SK-N-SH (cell line): ENCODE results near the gene TMCC3. TPM values are rescaled to one million over a fixed set of nuclear protein-coding genes. Genes with fewer than 3 reads are reported as not detected.

Source experiments
- CTCF ChIA-PET: fragments of 300-600, 350-600 bp; formaldehyde crosslinking; extraction: SDS; loops from one replicate; lab custom pipeline; 2021; lab: Yijun Ruan, JAX
- POLR2A ChIA-PET: fragments of 350-600 bp; sonication (Branson Sonifier 250); formaldehyde crosslinking; extraction: SDS; loops from one replicate; lab custom pipeline; 2020; ENCODE audit warnings: antibody characterized with exemption, inconsistent platforms; lab: Yijun Ruan, JAX
- DNase-seq: peaks from one replicate; pipeline ENCODE4 v3.0.0; 2012
- H2AFZ ChIP-seq: fragments of 200-600 bp; sonication (generic); 2 replicates; pipeline ENCODE4 v1.8.1; 2016; ENCODE audit warnings: antibody characterized with exemption, mild to moderate bottlenecking, low read depth
- H3F3A ChIP-seq: fragments of 200-600 bp; sonication (generic); replicated peaks from 2 replicates; pipeline ENCODE3; 2016; ENCODE audit warnings: antibody characterized with exemption, mild to moderate bottlenecking; ENCODE audit not compliant: insufficient read depth
- H3K27ac ChIP-seq, 2 experiments: fragments of 200-500 bp in 1 of 2; fragments of 200-600 bp in 1 of 2; sonication (Bioruptor generic) in 1 of 2; sonication (generic), shearing (Covaris generic) in 1 of 2; 2 replicates each; pipeline versions ENCODE4 v1.5.1 to v1.6.1; 2014 to 2016; ENCODE audit warnings: low read depth in 2 of 2, inconsistent platforms in 1 of 2, low read length in 1 of 2, mild to moderate bottlenecking in 1 of 2, mixed read lengths in 1 of 2
- H3K27me3 ChIP-seq: fragments of 200-600 bp; sonication (generic), shearing (Covaris generic); 2 replicates; pipeline ENCODE4 v1.6.1; 2016; ENCODE audit warnings: mixed run types; ENCODE audit not compliant: insufficient read depth
- H3K36me3 ChIP-seq, 2 experiments: fragments of 200-500 bp in 1 of 2; fragments of 200-600 bp in 1 of 2; sonication (Bioruptor generic) in 1 of 2; sonication (generic) in 1 of 2; replicated peaks in 1 of 2; 2 replicates each; pipeline versions ENCODE3 to v1.5.1; 2014 to 2016; ENCODE audit warnings: low read length in 1 of 2, mild to moderate bottlenecking in 1 of 2; ENCODE audit not compliant: insufficient read depth in 2 of 2, control insufficient read depth in 1 of 2
- H3K4me1 ChIP-seq, 2 experiments: fragments of 200-500 bp in 1 of 2; fragments of 200-600 bp in 1 of 2; sonication (Bioruptor generic) in 1 of 2; sonication (generic), shearing (Covaris generic) in 1 of 2; 2 replicates each; pipeline versions ENCODE4 v1.5.1 to v1.6.1; 2014 to 2016; ENCODE audit warnings: low read depth in 1 of 2, low read length in 1 of 2, mixed run types in 1 of 2; ENCODE audit not compliant: insufficient read depth in 2 of 2, control insufficient read depth in 1 of 2
- H3K4me2 ChIP-seq: fragments of 200-600 bp; sonication (generic), shearing (Covaris generic); 2 replicates; pipeline ENCODE4 v1.6.1; 2017; ENCODE audit warnings: mixed run types
- H3K4me3 ChIP-seq, 2 experiments: fragments of 200-500 bp in 1 of 2; fragments of 200-600 bp in 1 of 2; sonication (Bioruptor generic) in 1 of 2; sonication (generic), shearing (Covaris generic) in 1 of 2; 2 replicates each; pipeline versions ENCODE4 v1.5.1 to v1.8.1; 2014 to 2016; ENCODE audit warnings: low read depth in 2 of 2, inconsistent platforms in 1 of 2, low read length in 1 of 2, mild to moderate bottlenecking in 1 of 2, mixed read lengths in 1 of 2, moderate library complexity in 1 of 2
- H3K79me2 ChIP-seq: fragments of 200-600 bp; sonication (generic); 2 replicates; pipeline ENCODE4 v1.8.1; 2017; ENCODE audit warnings: mild to moderate bottlenecking; ENCODE audit not compliant: insufficient read depth
- H3K9ac ChIP-seq: fragments of 200-600 bp; sonication (generic); 2 replicates; pipeline ENCODE4 v1.6.1; 2017; ENCODE audit warnings: mixed run types
- H3K9me2 ChIP-seq: fragments of 200-600 bp; sonication (generic); 2 replicates; pipeline ENCODE4 v1.6.1; 2017; ENCODE audit warnings: mixed run types
- H3K9me3 ChIP-seq: fragments of 200-600 bp; sonication (generic); 2 replicates; pipeline ENCODE4 v1.6.1; 2017; ENCODE audit warnings: mixed run types, mild to moderate bottlenecking, moderate library complexity
- H4K20me1 ChIP-seq: fragments of 200-600 bp; sonication (generic); 2 replicates; pipeline ENCODE4 v1.6.1; 2017; ENCODE audit warnings: mild to moderate bottlenecking, mixed run types; ENCODE audit not compliant: insufficient read depth
- EZH2phosphoT487 ChIP-seq: fragments of 200-600 bp; sonication (generic); IDR thresholded peaks from 2 replicates; pipeline ENCODE4 v1.6.1; 2017; ENCODE audit warnings: low read depth, mixed run types, mild to moderate bottlenecking, antibody characterized with exemption, moderate library complexity, borderline replicate concordance
- MAX ChIP-seq: IDR thresholded peaks from 2 replicates; pipeline ENCODE4 v1.4.0; 2012; ENCODE audit warnings: low read depth
- MEF2A ChIP-seq: IDR thresholded peaks from 2 replicates; pipeline ENCODE4 v1.4.0; 2012; ENCODE audit warnings: low read depth, borderline replicate concordance
- MXI1 ChIP-seq: IDR thresholded peaks from 2 replicates; pipeline ENCODE4 v1.6.1; 2012; ENCODE audit warnings: mild to moderate bottlenecking, low read depth, low read length, improper control_type of control experiment
- NFIC ChIP-seq: IDR thresholded peaks from 2 replicates; pipeline ENCODE4 v1.4.0; 2012; ENCODE audit warnings: borderline replicate concordance
- PBX3 ChIP-seq: IDR thresholded peaks from 2 replicates; pipeline ENCODE4; 2012
- RXRA ChIP-seq: IDR thresholded peaks from 2 replicates; pipeline ENCODE4 v1.4.0; 2012; ENCODE audit warnings: low read depth, mild to moderate bottlenecking, borderline replicate concordance
- SMC3 ChIP-seq: IDR thresholded peaks from 2 replicates; pipeline ENCODE4 v1.6.1; 2012; ENCODE audit warnings: low read depth, low read length, improper control_type of control experiment
- TAF1 ChIP-seq: IDR thresholded peaks from 2 replicates; pipeline ENCODE4 v1.6.1; 2012; ENCODE audit warnings: low read depth, mild to moderate bottlenecking, low read length, moderate library complexity, borderline replicate concordance
- TEAD4 ChIP-seq: IDR thresholded peaks from 2 replicates; pipeline ENCODE4 v1.4.0; 2012; ENCODE audit warnings: mild to moderate bottlenecking, borderline replicate concordance; ENCODE audit not compliant: insufficient read depth
- YY1 ChIP-seq: IDR thresholded peaks from 2 replicates; pipeline ENCODE4 v1.4.0; 2012; ENCODE audit warnings: low read depth, mild to moderate bottlenecking
- ZBTB33 ChIP-seq: IDR thresholded peaks from 2 replicates; pipeline ENCODE4 v1.4.0; 2012; ENCODE audit warnings: low read depth, borderline replicate concordance
- WGBS: methylation state at CpG from one replicate; pipeline ENCODE4 v1.1.6; 2017; ENCODE audit warnings: low lambda C conversion rate; 5-methylcytosine and 5-hydroxymethylcytosine counted together
- polyA plus RNA-seq, 3 experiments: library from polyadenylated mRNA; depleted of rRNA; stranded (reverse); fragments of >200 nt; gene quantifications; 2 replicates each; pipeline ENCODE4 v1.2.3, GENCODE V29; 2012
- TF ChIP-seq, protein P1 (sequence below): fragments of 200-600 bp; sonication (generic); IDR thresholded peaks from 2 replicates; pipeline ENCODE4 v1.6.1; 2017; ENCODE audit warnings: antibody characterized with exemption, mild to moderate bottlenecking, moderate library complexity

The TMCC3 gene
- polyA plus RNA-seq, 1 of the 3 experiments (the other 2 are of a cell fraction): 0.53 TPM

- TF ChIP-seq, protein P1, sequence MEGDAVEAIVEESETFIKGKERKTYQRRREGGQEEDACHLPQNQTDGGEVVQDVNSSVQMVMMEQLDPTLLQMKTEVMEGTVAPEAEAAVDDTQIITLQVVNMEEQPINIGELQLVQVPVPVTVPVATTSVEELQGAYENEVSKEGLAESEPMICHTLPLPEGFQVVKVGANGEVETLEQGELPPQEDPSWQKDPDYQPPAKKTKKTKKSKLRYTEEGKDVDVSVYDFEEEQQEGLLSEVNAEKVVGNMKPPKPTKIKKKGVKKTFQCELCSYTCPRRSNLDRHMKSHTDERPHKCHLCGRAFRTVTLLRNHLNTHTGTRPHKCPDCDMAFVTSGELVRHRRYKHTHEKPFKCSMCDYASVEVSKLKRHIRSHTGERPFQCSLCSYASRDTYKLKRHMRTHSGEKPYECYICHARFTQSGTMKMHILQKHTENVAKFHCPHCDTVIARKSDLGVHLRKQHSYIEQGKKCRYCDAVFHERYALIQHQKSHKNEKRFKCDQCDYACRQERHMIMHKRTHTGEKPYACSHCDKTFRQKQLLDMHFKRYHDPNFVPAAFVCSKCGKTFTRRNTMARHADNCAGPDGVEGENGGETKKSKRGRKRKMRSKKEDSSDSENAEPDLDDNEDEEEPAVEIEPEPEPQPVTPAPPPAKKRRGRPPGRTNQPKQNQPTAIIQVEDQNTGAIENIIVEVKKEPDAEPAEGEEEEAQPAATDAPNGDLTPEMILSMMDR: no peak
- TF ChIP-seq YY1 (no peak), MXI1 (no peak), SMC3 (no peak), MEF2A (no peak), ZBTB33 (no peak), TEAD4 (no peak), MAX (no peak), TAF1 (no peak), RXRA (no peak), EZH2phosphoT487 (no peak)
Measured at GRCh38 chr12:94587266-94588241, 62.8 kb downstream of the TMCC3 start (continued).

DNA sequence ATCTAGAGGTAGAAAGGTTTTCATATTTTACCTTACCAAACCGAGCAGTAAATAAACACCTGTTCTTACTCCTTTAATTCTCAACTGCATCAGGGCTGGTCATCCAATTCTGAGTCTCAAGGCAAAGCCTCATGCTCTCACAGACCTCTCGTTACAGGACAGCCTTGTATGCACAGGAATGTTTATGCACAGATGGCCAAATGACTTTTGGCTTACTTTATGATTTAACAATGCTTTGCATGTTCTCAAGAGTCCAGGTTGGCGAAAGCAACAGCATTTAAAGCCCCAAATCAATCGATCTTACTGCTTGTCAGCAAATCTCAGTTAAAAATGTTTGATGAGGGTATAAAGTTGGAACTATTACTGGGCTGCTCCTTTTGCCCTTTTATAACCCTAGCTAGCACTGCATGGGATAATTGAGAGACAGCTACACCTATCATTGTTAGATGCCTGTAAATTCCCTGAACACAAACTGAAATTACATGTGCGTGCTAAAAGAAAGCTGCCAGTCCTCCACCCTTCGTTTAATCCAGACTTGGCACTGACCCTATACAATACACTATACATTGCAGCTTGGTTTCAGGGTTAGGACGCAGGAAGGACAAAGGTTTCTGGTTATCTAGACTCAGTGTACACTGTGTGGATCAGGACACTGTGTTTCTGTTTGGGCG is 63.6 kb downstream of the TMCC3 start:
- H3K79me2 ChIP-seq: no peaks in the 10 kb centered on the region
- POLR2A ChIA-PET: no interaction called here
- peaks cover 0 to 2% of the 10 kb centered on the region in 2 experiments; a peak in 1 of 4 replicates for H3K4me1 ChIP-seq
- no peaks in the 10 kb centered on the region for H3K9me3 ChIP-seq
- H2AFZ ChIP-seq: no peak overlapping the region
- H3K9ac ChIP-seq: no peak overlapping the region
- no peak overlapping the region for H3K27ac ChIP-seq
- H4K20me1 ChIP-seq: no peaks in the 10 kb centered on the region
- H3K27me3 ChIP-seq: no peaks in the 10 kb centered on the region
- 39% methylated on average over 8 of the region's 8 CpGs for WGBS
- no peak overlapping the region for H3K4me3 ChIP-seq
- no peak for DNase-seq
- H3K36me3 ChIP-seq: no peaks in the 10 kb centered on the region
- H3K4me2 ChIP-seq: no peak overlapping the region
- TF ChIP-seq NFIC: no peak
- no peak for TF ChIP-seq TAF1
- TF ChIP-seq EZH2phosphoT487: no peak
- no peak for TF ChIP-seq PBX3
- CTCF ChIA-PET: interaction anchor here (0.9 kb wide), 1 partner anchor 38 kb away, joined by 4 read pairs; no protein-coding TSS in a partner anchor
- no peaks in the 10 kb centered on the region for H3K9me2 ChIP-seq
- no peaks in the 10 kb centered on the region for H3F3A ChIP-seq
